Activated T-helper 1 cell treated with anti-CD3 and anti-CD28 coated beads, Interleukin-2, amount 50 U/mL, for 16 hours (primary cell): ENCODE measurements around the gene PPP2R3C.
"Not testable (repeated sequence)": the region's sequence is repeated elsewhere in the genome, so short reads cannot be mapped to it uniquely, and the experiment has no call there.

Experiments used
- DNase-seq, 2 donors: peaks; one replicate each; pipeline ENCODE4 v3.0.0-alpha.2; 2020; ENCODE audit warnings: low read depth in 1 of 2, low spot score in 1 of 2

PPP2R3C gene

GRCh38 chr14:35133542-35134328 lies 11.9 kb upstream of the PPP2R3C start:
- no peak for DNase-seq

GRCh38 chr14:35124127-35124526 lies 2.3 kb upstream of the PPP2R3C start:
- DNase-seq: no peak

GRCh38 chr14:35123388-35123703 lies 1.6 kb upstream of the PPP2R3C start:
- DNase-seq: no peak

GRCh38 chr14:35122696-35123387 lies 1.1 kb upstream of the PPP2R3C start:
- no peak for DNase-seq

- DNase-seq: no peak
Observed at GRCh38 chr14:35121026-35121886, 534 bp downstream of the PPP2R3C start.

GRCh38 chr14:35117112-35117511 lies 4.7 kb downstream of the PPP2R3C start:
- DNase-seq: no peak

- DNase-seq: no peak
Observed at GRCh38 chr14:35116242-35116641, 5.5 kb downstream of the PPP2R3C start.

GRCh38 chr14:35114036-35114435 lies 7.8 kb downstream of the PPP2R3C start:
- DNase-seq: no peak

GRCh38 chr14:35113308-35113950 lies 8.4 kb downstream of the PPP2R3C start:
- DNase-seq: no peak

GRCh38 chr14:35112641-35113040 lies 9.1 kb downstream of the PPP2R3C start:
- no peak for DNase-seq

GRCh38 chr14:35107866-35108265 lies 13.9 kb downstream of the PPP2R3C start:
- DNase-seq: no peak

GRCh38 chr14:35094645-35095044 lies 27.1 kb downstream of the PPP2R3C start:
- not testable (repeated sequence) for DNase-seq

- no peak for DNase-seq
Observed at GRCh38 chr14:35088514-35088913, 33.3 kb downstream of the PPP2R3C start.

- DNase-seq: no peak
Observed at GRCh38 chr14:35085441-35085840, 36.3 kb downstream of the PPP2R3C start.

- DNase-seq: no peak
Observed at GRCh38 chr14:35083530-35084150, 38.1 kb downstream of the PPP2R3C start.

GRCh38 chr14:35079742-35080141 lies 42.0 kb downstream of the PPP2R3C start:
- no peak for DNase-seq

- DNase-seq: no peak
Observed at GRCh38 chr14:35078082-35078481, 43.7 kb downstream of the PPP2R3C start.

GRCh38 chr14:35073486-35073885 lies 48.3 kb downstream of the PPP2R3C start:
- no peak for DNase-seq

GRCh38 chr14:35072226-35072625 lies 49.6 kb downstream of the PPP2R3C start:
- no peak for DNase-seq

GRCh38 chr14:35068238-35069012 lies 53.4 kb downstream of the PPP2R3C start:
- no peak for DNase-seq
